T-cell (primary cell): Measurements from ENCODE around the gene TVP23A. TPM values are rescaled to one million over a fixed set of nuclear protein-coding genes. Genes with fewer than 3 reads are reported as not detected.
"Not testable (repeated sequence)": the region's sequence is repeated elsewhere in the genome, so short reads cannot be mapped to it uniquely, and the experiment has no call there.

Source experiments
- ATAC-seq, 4 experiments: fragments of 200-7000 bp in 3 of 4; fragments of 150-1000 bp in 1 of 4; cut with Tn5 transposase; replicated peaks in 1 of 4; 1 replicate in 3 of 4; 2 replicates in 1 of 4; pipeline ENCODE4 v1.10.0; 2021; ENCODE audit warnings: moderate library complexity in 3 of 4, mild to moderate bottlenecking in 2 of 4, moderate number of reproducible peaks in 1 of 4
- CTCF ChIA-PET, 2 donors: fragments of 300-600 bp; sonication (Branson Sonifier 250); formaldehyde crosslinking; loops; one replicate each; lab custom pipeline; 2022; ENCODE audit warnings: antibody characterized with exemption in 2 of 2; lab: Charles Lee
- POLR2A ChIA-PET, 2 donors: fragments of 300-600 bp; sonication (Branson Sonifier 250); formaldehyde crosslinking; loops; one replicate each; lab custom pipeline; 2022; ENCODE audit warnings: antibody characterized with exemption in 2 of 2; lab: Charles Lee
- DNase-seq, 35 experiments: peaks; one replicate each; pipeline versions ENCODE4 v3.0.0 to v3.0.0-alpha.2; 2013 to 2023
- H3K27ac ChIP-seq: one replicate; pipeline ENCODE4 v1.5.1; 2013; ENCODE audit warnings: low read length
- H3K27me3 ChIP-seq, 2 experiments: replicated peaks in 1 of 2; 1 replicate in 1 of 2; 2 replicates in 1 of 2; pipeline versions ENCODE4 v1.6.1 to v1.7.0; 2013; ENCODE audit warnings: low read length in 1 of 2, mixed read lengths in 1 of 2; ENCODE audit not compliant: control insufficient read depth in 2 of 2, insufficient read depth in 2 of 2; ENCODE audit errors: extremely low read depth in 1 of 2
- H3K36me3 ChIP-seq, 2 donors: 1 replicate in 1 of 2; 2 replicates in 1 of 2; pipeline versions ENCODE4 v1.6.1 to v1.7.0; 2013; ENCODE audit warnings: low read length in 1 of 2; ENCODE audit not compliant: control insufficient read depth in 2 of 2, insufficient read depth in 1 of 2; ENCODE audit errors: extremely low read depth in 1 of 2
- H3K4me1 ChIP-seq, 2 experiments: 1 replicate in 1 of 2; 2 replicates in 1 of 2; pipeline versions ENCODE4 v1.6.1 to v1.7.0; 2013; ENCODE audit warnings: low read length in 2 of 2, mixed read lengths in 1 of 2; ENCODE audit not compliant: insufficient read depth in 2 of 2, control insufficient read depth in 1 of 2; ENCODE audit errors: extremely low read depth in 1 of 2
- H3K4me3 ChIP-seq, 2 donors: 1 replicate in 1 of 2; 2 replicates in 1 of 2; pipeline versions ENCODE4 v1.5.1 to v1.7.0; 2013; ENCODE audit warnings: mild to moderate bottlenecking in 2 of 2, low read length in 1 of 2, moderate library complexity in 1 of 2; ENCODE audit not compliant: control insufficient read depth in 1 of 2; ENCODE audit errors: extremely low read depth in 1 of 2
- H3K9me3 ChIP-seq: 2 replicates; pipeline ENCODE4 v1.7.0; 2013
- H3K27ac Mint-ChIP-seq, 2 donors: one replicate each; pipeline ENCODE4 v1.8.0; 2020 to 2021; ENCODE audit warnings: mild to moderate bottlenecking in 2 of 2, mixed read lengths in 2 of 2
- H3K27me3 Mint-ChIP-seq, 2 donors: one replicate each; pipeline ENCODE4 v1.8.0; 2021 to 2022; ENCODE audit warnings: mixed read lengths in 2 of 2
- H3K36me3 Mint-ChIP-seq: one replicate; pipeline ENCODE4 v1.8.0; 2021; ENCODE audit warnings: mixed read lengths
- H3K4me1 Mint-ChIP-seq, 3 donors: one replicate each; pipeline ENCODE4 v1.8.0; 2020 to 2022; ENCODE audit warnings: mixed read lengths in 3 of 3, mild to moderate bottlenecking in 1 of 3
- H3K4me3 Mint-ChIP-seq, 3 donors: one replicate each; pipeline ENCODE4 v1.8.0; 2020 to 2022; ENCODE audit warnings: mild to moderate bottlenecking in 3 of 3, mixed read lengths in 3 of 3, moderate library complexity in 3 of 3
- H3K9me3 Mint-ChIP-seq, 3 donors: one replicate each; pipeline ENCODE4 v1.8.0; 2020 to 2022; ENCODE audit warnings: mixed read lengths in 3 of 3
- WGBS: methylation state at CpG from one replicate; pipeline ENCODE4 v1.1.5; 2013; ENCODE audit warnings: missing lambda C conversion rate; ENCODE audit not compliant: insufficient coverage; 5-methylcytosine and 5-hydroxymethylcytosine counted together
- total RNA-seq, 35 experiments: library from RNA in 6 of 35; stranded (reverse) in 6 of 35; fragments of 120-200 nt in 1 of 35; gene quantifications; one replicate each; pipeline versions ENCODE4 v1.2.1 to v1.2.4 and lab custom pipeline; 2013 to 2026

TVP23A gene
- total RNA-seq, 5 donors from 2014 or later (not counting 1 experiment from before 2014, with no cell fraction given): 0.13 to 0.50 TPM; not detected in 3

DNA sequence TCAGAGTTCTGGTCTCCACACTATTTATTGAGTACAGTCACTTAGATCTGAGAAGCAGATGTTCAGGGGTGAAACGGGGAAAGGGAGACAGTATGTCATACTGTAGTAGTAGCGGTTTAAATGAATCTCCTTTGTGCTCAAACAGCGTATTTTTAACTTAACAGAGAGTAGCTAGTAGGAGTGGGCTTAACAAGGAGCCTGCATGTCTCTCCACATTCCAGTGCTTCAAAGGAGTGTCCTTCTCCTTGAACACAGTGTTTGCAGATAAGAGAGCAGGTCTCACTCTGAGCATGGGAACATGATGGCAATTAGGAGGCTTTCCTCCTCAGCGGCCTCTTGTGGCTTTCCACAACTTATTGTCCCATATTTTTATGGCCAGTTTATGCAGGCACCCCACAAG lies 30.0 kb downstream of the TVP23A start:
- POLR2A ChIA-PET, DNase-seq, CTCF ChIA-PET, H3K27me3 ChIP-seq, H3K9me3 ChIP-seq, H3K4me1 ChIP-seq, H3K27ac Mint-ChIP-seq, ATAC-seq, H3K27me3 Mint-ChIP-seq, H3K4me3 Mint-ChIP-seq, H3K36me3 ChIP-seq, H3K27ac ChIP-seq, H3K36me3 Mint-ChIP-seq, H3K9me3 Mint-ChIP-seq, H3K4me1 Mint-ChIP-seq, H3K4me3 ChIP-seq: not testable (repeated sequence)
- WGBS: 88% methylated on average over 3 of the region's 4 CpGs

- Mint-ChIP-seq H3K4me3 (no peak overlapping the region), H3K27me3 (peaks cover 0 to 6% of the 10 kb centered on the region in 2 donors), H3K36me3 (no peaks in the 10 kb centered on the region), H3K27ac (no peak overlapping the region), H3K4me1 (no peaks in the 10 kb centered on the region), H3K9me3 (no peaks in the 10 kb centered on the region)
- no peaks in the 10 kb centered on the region for H3K4me1 ChIP-seq
- CTCF ChIA-PET: no interaction called here
- no peaks in the 10 kb centered on the region for H3K36me3 ChIP-seq
- no peak for DNase-seq
- H3K27me3 ChIP-seq: no peaks in the 10 kb centered on the region
- H3K4me3 ChIP-seq: no peak overlapping the region
- no CpG with 5 or more reads among the region's 5 CpGs for WGBS
- POLR2A ChIA-PET: no interaction called here
- no peak overlapping the region for H3K27ac ChIP-seq
- ATAC-seq: no peak
- no peaks in the 10 kb centered on the region for H3K9me3 ChIP-seq
Observed at GRCh38 chr16:10787304-10787703, 31.3 kb downstream of the TVP23A start.

DNA sequence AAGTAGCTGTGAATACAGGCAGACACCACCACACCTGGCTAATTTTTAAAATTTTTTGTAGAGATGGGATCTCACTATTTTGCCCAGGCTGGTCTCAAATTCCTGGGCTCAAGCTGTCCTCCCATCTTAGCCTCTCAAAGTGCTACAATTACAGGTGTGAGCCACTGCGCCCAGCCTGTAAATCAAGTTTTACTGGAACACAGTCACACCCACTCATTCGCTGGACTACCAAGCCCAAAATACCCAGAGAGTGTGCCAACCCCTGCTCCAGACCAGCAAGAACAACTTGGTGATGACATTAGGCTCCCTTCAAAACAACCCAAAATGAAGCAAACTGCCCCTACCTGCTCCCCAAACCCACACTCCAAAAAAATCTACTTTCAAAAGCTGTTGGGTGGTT lies 36.0 kb downstream of the TVP23A start:
- Histone ChIP-seq H3K4me3 (no peak overlapping the region), H3K36me3 (no peaks in the 10 kb centered on the region), H3K27ac (no peak overlapping the region), H3K27me3 (peaks cover 0 to 3% of the 10 kb centered on the region in 2 experiments), H3K9me3 (no peaks in the 10 kb centered on the region), H3K4me1 (no peaks in the 10 kb centered on the region)
- 86% methylated on average over 2 of the region's 2 CpGs for WGBS
- Mint-ChIP-seq H3K9me3 (no peaks in the 10 kb centered on the region), H3K27ac (no peak overlapping the region), H3K4me1 (no peaks in the 10 kb centered on the region), H3K27me3 (peaks cover 4 to 8% of the 10 kb centered on the region in 2 donors), H3K36me3 (no peaks in the 10 kb centered on the region), H3K4me3 (no peak overlapping the region)
- ATAC-seq (no peak), DNase-seq (no peak)
- POLR2A ChIA-PET: no interaction called here
- CTCF ChIA-PET: interaction anchor here in 1 of 2 donors (0.6 kb wide), 1 partner anchor 696 kb away, joined by 5 read pairs; no protein-coding TSS in a partner anchor

GRCh38 chr16:10780628-10781027 lies 38.0 kb downstream of the TVP23A start:
- Mint-ChIP-seq H3K36me3 (no peaks in the 10 kb centered on the region), H3K9me3 (no peaks in the 10 kb centered on the region), H3K4me1 (peaks cover 3 to 6% (median 3%) of the 10 kb centered on the region in 3 donors), H3K27ac (no peak overlapping the region), H3K27me3 (peaks cover 4 to 8% of the 10 kb centered on the region in 2 donors), H3K4me3 (no peak overlapping the region)
- DNase-seq (no peak), ATAC-seq (no peak)
- peaks cover 0 to 5% of the 10 kb centered on the region in 2 experiments for H3K4me1 ChIP-seq
- peaks cover 0 to 3% of the 10 kb centered on the region in 2 experiments for H3K27me3 ChIP-seq
- WGBS: 61% methylated on average over 4 of the region's 4 CpGs
- no peaks in the 10 kb centered on the region for H3K36me3 ChIP-seq
- no peak overlapping the region for H3K4me3 ChIP-seq
- POLR2A ChIA-PET: no interaction called here
- no peaks in the 10 kb centered on the region for H3K9me3 ChIP-seq
- CTCF ChIA-PET: no interaction called here
- no peak overlapping the region for H3K27ac ChIP-seq

- peaks cover 0 to 12% of the 10 kb centered on the region in 2 experiments for H3K4me1 ChIP-seq
- H3K9me3 ChIP-seq, DNase-seq, H3K9me3 Mint-ChIP-seq, POLR2A ChIA-PET, CTCF ChIA-PET, H3K27me3 ChIP-seq, H3K4me3 Mint-ChIP-seq, ATAC-seq, H3K27ac ChIP-seq, H3K36me3 ChIP-seq, H3K4me3 ChIP-seq, H3K27me3 Mint-ChIP-seq, H3K36me3 Mint-ChIP-seq, H3K27ac Mint-ChIP-seq, H3K4me1 Mint-ChIP-seq: not testable (repeated sequence)
- WGBS: 98% methylated on average over 4 of the region's 6 CpGs
Observed at GRCh38 chr16:10779908-10780307, 38.7 kb downstream of the TVP23A start.

- peaks cover 4 to 6% (median 6%) of the 10 kb centered on the region in 3 donors for H3K4me1 Mint-ChIP-seq
Observed at GRCh38 chr16:10777356-10777755, 41.2 kb downstream of the TVP23A start.

DNA sequence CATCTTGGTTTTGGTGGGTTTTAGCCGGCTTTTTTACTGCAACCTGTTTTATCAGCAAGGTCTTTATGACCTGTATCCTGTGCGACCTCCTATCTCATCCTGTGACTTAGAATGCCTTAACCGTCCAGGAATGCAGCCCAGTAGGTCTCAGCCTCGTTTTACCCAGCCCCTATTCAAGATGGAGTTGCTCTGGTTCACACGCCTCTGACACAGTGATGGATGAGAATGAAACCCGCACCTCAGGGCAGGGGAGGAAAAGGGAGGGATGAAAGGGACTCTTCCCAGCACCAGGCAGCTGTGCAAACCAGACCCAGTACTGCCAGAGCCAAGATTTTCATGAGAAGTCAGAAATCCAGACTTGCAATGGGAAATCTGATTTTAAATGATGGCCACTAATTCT lies 41.7 kb downstream of the TVP23A start:
- H3K9me3 Mint-ChIP-seq, H3K4me3 Mint-ChIP-seq, H3K27me3 Mint-ChIP-seq, H3K27ac ChIP-seq, POLR2A ChIA-PET, CTCF ChIA-PET, ATAC-seq, H3K27me3 ChIP-seq, H3K36me3 ChIP-seq, H3K9me3 ChIP-seq, H3K27ac Mint-ChIP-seq, H3K36me3 Mint-ChIP-seq, H3K4me3 ChIP-seq, H3K4me1 Mint-ChIP-seq, DNase-seq: not testable (repeated sequence)
- WGBS: 73% methylated on average over 4 of the region's 6 CpGs
- peaks cover 0 to 12% of the 10 kb centered on the region in 2 experiments for H3K4me1 ChIP-seq

More at GRCh38 chr16:10777356-10777755, 41.2 kb downstream of the TVP23A start:
- no peak overlapping the region for H3K4me3 Mint-ChIP-seq
- DNase-seq (no peak), ATAC-seq (no peak)
- Histone ChIP-seq H3K27ac (no peak overlapping the region), H3K36me3 (no peaks in the 10 kb centered on the region), H3K4me3 (no peak overlapping the region), H3K9me3 (no peaks in the 10 kb centered on the region), H3K4me1 (peaks cover 0 to 12% of the 10 kb centered on the region in 2 experiments), H3K27me3 (peaks cover 0 to 6% of the 10 kb centered on the region in 2 experiments)
- H3K27me3 Mint-ChIP-seq: peaks cover 4 to 7% of the 10 kb centered on the region in 2 donors
- WGBS: 89% methylated on average over 10 of the region's 12 CpGs
- H3K9me3 Mint-ChIP-seq: no peaks in the 10 kb centered on the region
- POLR2A ChIA-PET: no interaction called here
- CTCF ChIA-PET: no interaction called here
- H3K36me3 Mint-ChIP-seq: no peaks in the 10 kb centered on the region
- no peak overlapping the region for H3K27ac Mint-ChIP-seq
